HG02610 (cell line): ENCODE results near the gene VIPR1.

ENCODE experiments used
- ATAC-seq: cut with Tn5 transposase; IDR thresholded peaks from one replicate; pipeline ENCODE4 v1.9.1; 2021; ENCODE audit warnings: mild to moderate bottlenecking, moderate library complexity; ENCODE audit not compliant: unreplicated experiment

The VIPR1 gene

GRCh38 chr3:42493126-42493797 is 9.2 kb upstream of the VIPR1 start:
- ATAC-seq = no peak

GRCh38 chr3:42493798-42494151 is 8.7 kb upstream of the VIPR1 start:
- no peak for ATAC-seq

GRCh38 chr3:42495393-42495792 is 7.0 kb upstream of the VIPR1 start:
- no peak for ATAC-seq

- no peak for ATAC-seq
Observed at GRCh38 chr3:42497009-42497731, 5.3 kb upstream of the VIPR1 start.

GRCh38 chr3:42498034-42498433 is 4.4 kb upstream of the VIPR1 start:
- no peak for ATAC-seq

- no peak for ATAC-seq
Observed at GRCh38 chr3:42498791-42499477, 3.5 kb upstream of the VIPR1 start.

GRCh38 chr3:42499478-42499871 is 3.0 kb upstream of the VIPR1 start:
- no peak for ATAC-seq

GRCh38 chr3:42500091-42500490 is 2.4 kb upstream of the VIPR1 start:
- no peak for ATAC-seq

- no peak for ATAC-seq
Observed at GRCh38 chr3:42500909-42501308, 1.5 kb upstream of the VIPR1 start.

- no peak for ATAC-seq
Observed at GRCh38 chr3:42501321-42501680, 1.1 kb upstream of the VIPR1 start.

GRCh38 chr3:42501681-42502428 is 588 bp upstream of the VIPR1 start:
- ATAC-seq = peak; percentile 30

GRCh38 chr3:42503251-42503924 is 945 bp downstream of the VIPR1 start:
- no peak for ATAC-seq

GRCh38 chr3:42503957-42504333 is 1.5 kb downstream of the VIPR1 start:
- ATAC-seq = no peak

GRCh38 chr3:42504334-42505127 is 2.1 kb downstream of the VIPR1 start:
- no peak for ATAC-seq

- ATAC-seq = no peak
Observed at GRCh38 chr3:42505128-42505848, 2.8 kb downstream of the VIPR1 start.

- no peak for ATAC-seq
Observed at GRCh38 chr3:42505849-42506410, 3.5 kb downstream of the VIPR1 start.

- ATAC-seq = no peak
Observed at GRCh38 chr3:42507252-42507651, 4.8 kb downstream of the VIPR1 start.

GRCh38 chr3:42507761-42508335 is 5.4 kb downstream of the VIPR1 start:
- no peak for ATAC-seq

- no peak for ATAC-seq
Observed at GRCh38 chr3:42508562-42508961, 6.1 kb downstream of the VIPR1 start.
